Psoas muscle (tissue), 8 donors: ENCODE results near the gene RBM18. TPM values are rescaled to one million over a fixed set of nuclear protein-coding genes. Genes with fewer than 3 reads are reported as not detected.

Experiments used
- ATAC-seq, 4 donors: fragments of 200-7000 bp; cut with Tn5 transposase; one replicate each; pipeline ENCODE4 v1.9.1; 2020; ENCODE audit warnings: moderate library complexity in 3 of 4, mild to moderate bottlenecking in 2 of 4
- DNase-seq, 2 donors: peaks; one replicate each; pipeline ENCODE4 v3.0.0-alpha.2; 2020
- H3K27ac ChIP-seq: fragments of 200-600 bp; one replicate; pipeline ENCODE4 v1.8.0; 2022
- H3K27me3 ChIP-seq, 3 donors: fragments of 200-600 bp in 1 of 3; one replicate each; pipeline versions ENCODE4 v1.6.1 to v1.8.0; 2013 to 2022; ENCODE audit warnings: low read length in 2 of 3, mild to moderate bottlenecking in 2 of 3, moderate library complexity in 1 of 3; ENCODE audit not compliant: insufficient read depth in 3 of 3
- H3K36me3 ChIP-seq, 2 donors: fragments of 200-600 bp in 1 of 2; one replicate each; pipeline versions ENCODE4 v1.6.1 to v1.8.0; 2013 to 2022; ENCODE audit warnings: low read depth in 1 of 2, mild to moderate bottlenecking in 1 of 2, moderate library complexity in 1 of 2; ENCODE audit not compliant: insufficient read depth in 1 of 2
- H3K4me1 ChIP-seq: fragments of 200-600 bp; one replicate; pipeline ENCODE4 v1.8.0; 2022
- H3K4me3 ChIP-seq: fragments of 200-600 bp; one replicate; pipeline ENCODE4 v1.8.0; 2022; ENCODE audit warnings: mild to moderate bottlenecking
- H3K9me3 ChIP-seq: fragments of 200-600 bp; one replicate; pipeline ENCODE4 v1.8.0; 2022
- CTCF ChIP-seq: fragments of 200-600 bp; IDR thresholded peaks from one replicate; pipeline ENCODE4 v1.8.0; 2022; ENCODE audit warnings: antibody characterized with exemption
- WGBS, 3 donors: extraction: QIAGEN DNeasy Blood & Tissue Kit; methylation state at CpG; one replicate each; pipeline versions ENCODE4 v1.1.6 to v1.1.7; 2013; 5-methylcytosine and 5-hydroxymethylcytosine counted together
- intact Hi-C, 2 donors: fragments of 100-400 bp; cut with DNase I; formaldehyde crosslinking; loops; one replicate each; pipeline versions ENCODE4 v1.11.0 to v1.14.2; 2022
- polyA plus RNA-seq, 3 donors: library from polyadenylated mRNA; stranded (reverse); fragments of 200-250 nt; gene quantifications; one replicate each; pipeline ENCODE4 v1.2.3, GENCODE V29; 2013
- total RNA-seq, 4 donors: library from RNA; stranded (reverse); fragmentation: NEBNext Ultra II Directional in 2 of 4; extraction: Animal tissue kit (Norgen Biotek cat#: 25700) in 2 of 4; gene quantifications; one replicate each; pipeline versions ENCODE4 v1.2.1 to v1.2.4, GENCODE V29; 2021 to 2023
- donor health status: healthy with polysubstance abuse.
- donor health status: DM: no; HTN: no; CAD: no; lungs with moderate emphysema.
- donor health status: Bipolar disorder and iron deficiency.
- donor health status: healthy.
- donor health status: DM: yes; HTN: yes; CAD: no.
- donor health status: DM: no; HTN: no; CAD: no.
- donor health status: DM: no; HTN: no; CAD: no.
- donor health status: DM: yes; HTN: yes; CAD: no.

RBM18 gene
- total and polyA plus RNA-seq, 7 donors = 16.8 to 41.7 (median 33.7) TPM

GRCh38 chr9:122192261-122192875 is 72.3 kb downstream of the RBM18 start:
- Histone ChIP-seq H3K4me3 (no peak overlapping the region), H3K4me1 (no peaks in the 10 kb centered on the region), H3K27ac (no peak overlapping the region), H3K27me3 (no peaks in the 10 kb centered on the region), H3K9me3 (no peaks in the 10 kb centered on the region), H3K36me3 (no peaks in the 10 kb centered on the region)
- ATAC-seq = no peak
- TF ChIP-seq CTCF = no peak
- intact Hi-C loops = no loop called here
- DNase-seq = no peak
- 73 to 77% (median 75%) methylated on average over 5 of the region's 5 CpGs for WGBS, 3 donors

- Histone ChIP-seq H3K9me3 (no peaks in the 10 kb centered on the region), H3K27ac (no peak overlapping the region), H3K36me3 (no peaks in the 10 kb centered on the region), H3K27me3 (no peaks in the 10 kb centered on the region), H3K4me1 (no peaks in the 10 kb centered on the region), H3K4me3 (no peak overlapping the region)
- intact Hi-C loops = no loop called here
- ATAC-seq = no peak
- TF ChIP-seq CTCF = no peak
- WGBS, 3 donors = 63 to 68% (median 63%) methylated on average over 11 of the region's 11 CpGs
- no peak for DNase-seq
Measured at GRCh38 chr9:122191584-122191983, 73.1 kb downstream of the RBM18 start.

- Histone ChIP-seq H3K27ac (no peak overlapping the region), H3K4me3 (no peak overlapping the region), H3K36me3 (no peaks in the 10 kb centered on the region), H3K27me3 (no peaks in the 10 kb centered on the region), H3K4me1 (no peaks in the 10 kb centered on the region), H3K9me3 (no peaks in the 10 kb centered on the region)
- ATAC-seq (no peak), DNase-seq (no peak)
- TF ChIP-seq CTCF = no peak
- WGBS, 3 donors = 78 to 83% (median 83%) methylated on average over 12 of the region's 12 CpGs
- intact Hi-C loops = no loop called here
Measured at GRCh38 chr9:122190597-122191381, 73.9 kb downstream of the RBM18 start.

- no peak for ATAC-seq
- no peak overlapping the region for H3K4me3 ChIP-seq
- H3K9me3 ChIP-seq = no peaks in the 10 kb centered on the region
- intact Hi-C loops = loop anchor here in 1 of 2 donors (1.0 kb wide), 1 partner anchor 124 kb away; no protein-coding TSS in a partner anchor
- H3K27me3 ChIP-seq = no peaks in the 10 kb centered on the region
- no peaks in the 10 kb centered on the region for H3K36me3 ChIP-seq
- no peak overlapping the region for H3K27ac ChIP-seq
- no peak for TF ChIP-seq CTCF
- no peak for DNase-seq
- 72 to 78% (median 76%) methylated on average over 6 of the region's 6 CpGs for WGBS, 3 donors
- H3K4me1 ChIP-seq = no peaks in the 10 kb centered on the region
Measured at GRCh38 chr9:122188369-122188768, 76.3 kb downstream of the RBM18 start.

Other genes with a start within 250 kb of the RBM18 start
- 10 to 100 TPM; 16.4 to 56.4 (median 48.4) TPM for gene TTLL11, start 171.5 kb downstream of the RBM18 start, total RNA-seq
- gene TTLL11, start 171.5 kb downstream of the RBM18 start, polyA plus RNA-seq = 10 to 100 TPM; 15.1 to 19.3 (median 16.5) TPM
- 100 to 1,000 TPM in 3 of 4 donors, 10 to 100 TPM in 1; 78.9 to 148 (median 124) TPM for gene NDUFA8, start 105.1 kb downstream of the RBM18 start, total RNA-seq
- gene NDUFA8, start 105.1 kb downstream of the RBM18 start, polyA plus RNA-seq = 100 to 1,000 TPM; 191 to 257 (median 231) TPM
- not detected for gene MORN5, start 104.9 kb downstream of the RBM18 start, total RNA-seq
- not detected for gene MORN5, start 104.9 kb downstream of the RBM18 start, polyA plus RNA-seq
- gene LHX6, start 35.9 kb downstream of the RBM18 start, total RNA-seq = 1 to 10 TPM; 1.3 to 6.0 (median 3.0) TPM
- gene LHX6, start 35.9 kb downstream of the RBM18 start, polyA plus RNA-seq = 1 to 10 TPM in 2 of 3 donors, under 1 TPM in 1; 1.00 to 2.4 (median 1.6) TPM
- gene MRRF, start within 50 bp of the RBM18 start, total RNA-seq = 10 to 100 TPM; 23.5 to 50.9 (median 39.0) TPM
- gene MRRF, start within 50 bp of the RBM18 start, polyA plus RNA-seq = 10 to 100 TPM; 42.6 to 61.4 (median 42.8) TPM
- gene PTGS1, start 106.2 kb upstream of the RBM18 start, total RNA-seq = 1 to 10 TPM in 3 of 4 donors, under 1 TPM in 1; 0.78 to 3.8 (median 1.8) TPM
- gene PTGS1, start 106.2 kb upstream of the RBM18 start, polyA plus RNA-seq = 1 to 10 TPM in 1 of 3 donors, under 1 TPM in 2; 0.56 to 5.6 (median 0.62) TPM
- not detected for gene OR1J1, start 213.1 kb upstream of the RBM18 start, total RNA-seq
- gene OR1J1, start 213.1 kb upstream of the RBM18 start, polyA plus RNA-seq = not detected
- not detected for gene OR1J2, start 246.0 kb upstream of the RBM18 start, total RNA-seq
- gene OR1J2, start 246.0 kb upstream of the RBM18 start, polyA plus RNA-seq = not detected